Uterine smooth muscle cell (primary cell): ENCODE results near the gene TIE1. TPM values are rescaled to one million over a fixed set of nuclear protein-coding genes. Genes with fewer than 3 reads are reported as not detected.

ENCODE experiments used
- total RNA-seq: library from RNA; depleted of rRNA; stranded (reverse); fragments of >200 nt; gene quantifications from 2 replicates; pipeline ENCODE4 v1.2.3, GENCODE V29; 2014

TIE1 gene
- 67.9 and 127 TPM in 2 replicates for total RNA-seq

DNA sequence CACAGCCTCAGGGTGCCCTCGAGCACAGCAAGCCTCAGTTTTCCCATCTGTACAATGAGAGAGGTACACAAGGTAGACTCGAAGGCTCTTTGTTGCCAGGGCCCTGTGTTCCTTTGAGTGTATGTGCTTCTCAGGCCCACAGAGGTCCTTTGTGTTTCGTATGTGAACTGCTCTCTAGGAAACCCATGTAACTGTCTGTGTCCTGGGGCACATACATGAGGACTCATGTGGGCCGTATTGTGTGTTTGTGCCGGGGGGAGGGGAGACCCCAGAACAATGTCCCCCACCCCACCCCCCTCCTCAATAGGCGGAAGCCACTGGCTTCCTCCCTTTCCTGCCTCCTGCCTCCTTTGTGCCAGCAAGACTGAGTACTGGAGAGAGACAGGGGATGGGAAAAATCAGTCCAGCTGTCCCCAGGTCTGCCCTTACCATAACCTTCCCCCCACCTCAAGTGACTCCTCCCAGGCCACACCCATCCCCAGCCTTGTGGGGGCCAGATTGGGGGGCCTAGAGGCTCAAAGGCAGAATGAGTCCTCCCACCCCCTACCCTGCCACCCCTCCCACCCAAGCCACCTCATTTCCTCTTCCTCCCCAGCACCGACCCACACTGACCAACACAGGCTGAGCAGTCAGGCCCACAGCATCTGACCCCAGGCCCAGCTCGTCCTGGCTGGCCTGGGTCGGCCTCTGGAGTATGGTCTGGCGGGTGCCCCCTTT, at the start of gene TIE1:
TSS of gene TIE1 (plus strand) at position 605 of the 717 bp plus-strand sequence. CDS start at position 695, 90 bp downstream.

DNA sequence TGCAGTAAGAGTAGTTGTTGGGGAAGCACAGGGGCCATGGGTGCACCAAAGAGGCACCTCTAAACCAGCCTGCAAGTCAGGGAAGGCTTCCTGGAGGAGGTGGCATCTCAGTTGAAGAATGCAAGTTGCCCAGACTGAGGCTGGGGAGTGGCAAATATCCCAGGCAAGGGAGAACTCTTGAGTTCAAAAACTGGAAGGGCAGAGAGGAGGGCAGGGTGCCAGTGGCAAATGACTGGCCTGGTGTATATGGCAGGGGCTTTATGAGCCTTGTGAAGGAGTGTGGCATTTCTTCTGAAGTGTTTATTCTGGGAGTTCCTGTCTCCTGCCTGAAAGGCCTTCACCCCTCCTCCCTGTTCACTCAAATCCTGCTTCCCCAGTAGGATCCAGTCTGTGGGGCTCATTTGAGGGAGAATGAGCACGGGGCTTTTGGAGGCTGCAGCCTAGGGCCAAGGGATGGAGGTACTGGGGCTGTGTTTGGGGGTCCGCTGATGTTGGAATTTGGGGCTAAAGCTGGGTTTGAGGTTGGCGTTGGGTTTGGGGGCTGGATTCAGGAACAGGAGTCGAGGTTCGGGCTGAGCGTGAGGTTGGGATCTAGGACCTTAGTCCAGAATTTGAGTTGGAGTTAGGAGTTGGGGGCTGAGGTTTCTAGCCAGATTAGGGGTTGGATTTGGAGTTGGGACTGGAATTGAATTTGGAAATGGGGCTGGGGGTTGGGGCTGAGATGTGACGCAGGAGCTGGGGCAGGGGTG, 31.0 kb upstream of the TIE1 start, which contains the start of gene TMEM125:
TSS of gene TMEM125 (plus strand) at position 357 of the 749 bp plus-strand sequence. CDS start 2,740 bp downstream, outside the sequence.

DNA sequence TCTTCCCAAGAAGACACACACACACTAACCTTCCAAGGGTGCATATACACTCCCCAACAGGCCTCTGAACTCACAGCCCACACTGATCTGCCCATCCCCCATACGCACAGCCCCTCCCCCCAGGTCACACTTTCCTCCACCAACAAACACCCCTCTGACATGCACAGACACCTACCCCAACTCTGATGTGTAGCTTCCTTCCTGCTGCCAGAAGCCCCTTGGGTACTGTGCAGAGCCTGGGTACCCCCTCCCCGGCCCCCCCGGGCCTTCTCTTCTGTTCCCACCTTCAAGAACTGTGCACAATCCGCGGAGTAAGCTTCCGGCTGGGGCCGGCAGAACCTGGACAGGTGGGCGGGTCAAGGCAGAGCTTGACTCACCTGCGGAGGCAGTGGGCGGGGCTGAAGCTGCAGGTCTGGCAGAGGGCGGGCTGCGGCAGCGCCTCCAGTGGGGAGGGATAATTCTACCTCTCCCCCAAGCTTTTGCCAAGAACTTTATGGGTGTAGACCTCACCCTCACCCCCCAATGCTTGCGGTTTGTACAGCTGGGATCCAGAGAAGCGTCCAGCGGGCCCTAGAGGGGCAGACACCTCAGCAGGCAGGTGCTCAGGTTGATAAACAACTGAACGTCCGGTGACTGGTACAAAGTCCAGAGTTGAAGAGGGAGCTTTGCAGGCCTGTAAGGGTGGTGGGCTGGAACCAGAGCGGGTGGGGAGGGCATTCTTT, 15.4 kb upstream of the TIE1 start, which contains the start of gene C1orf210:
TSS of gene C1orf210 (minus strand) at position 313 of the 722 bp plus-strand sequence. CDS start 2,311 bp downstream, outside the sequence.

DNA sequence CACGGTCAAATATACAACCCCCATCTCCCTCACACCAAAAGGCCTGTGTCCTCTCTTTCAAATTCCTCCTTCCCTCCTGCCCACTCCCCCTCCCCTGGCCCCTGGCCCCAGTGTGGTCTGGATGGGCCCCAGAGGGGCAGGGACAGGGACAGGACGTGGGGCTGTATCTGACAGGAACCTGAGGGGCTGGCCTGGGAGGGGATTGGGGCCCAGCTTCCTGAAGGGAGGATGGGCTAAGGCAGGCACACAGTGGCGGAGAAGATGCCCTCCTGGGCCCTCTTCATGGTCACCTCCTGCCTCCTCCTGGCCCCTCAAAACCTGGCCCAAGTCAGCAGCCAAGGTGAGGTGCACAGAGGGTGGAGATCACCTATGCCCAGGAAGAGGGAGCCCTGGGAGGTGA, 36.8 kb downstream of the TIE1 start, which contains the start of gene MPL:
TSS of gene MPL (plus strand) at position 231 of the 400 bp plus-strand sequence. CDS start at position 262, 31 bp downstream.

DNA sequence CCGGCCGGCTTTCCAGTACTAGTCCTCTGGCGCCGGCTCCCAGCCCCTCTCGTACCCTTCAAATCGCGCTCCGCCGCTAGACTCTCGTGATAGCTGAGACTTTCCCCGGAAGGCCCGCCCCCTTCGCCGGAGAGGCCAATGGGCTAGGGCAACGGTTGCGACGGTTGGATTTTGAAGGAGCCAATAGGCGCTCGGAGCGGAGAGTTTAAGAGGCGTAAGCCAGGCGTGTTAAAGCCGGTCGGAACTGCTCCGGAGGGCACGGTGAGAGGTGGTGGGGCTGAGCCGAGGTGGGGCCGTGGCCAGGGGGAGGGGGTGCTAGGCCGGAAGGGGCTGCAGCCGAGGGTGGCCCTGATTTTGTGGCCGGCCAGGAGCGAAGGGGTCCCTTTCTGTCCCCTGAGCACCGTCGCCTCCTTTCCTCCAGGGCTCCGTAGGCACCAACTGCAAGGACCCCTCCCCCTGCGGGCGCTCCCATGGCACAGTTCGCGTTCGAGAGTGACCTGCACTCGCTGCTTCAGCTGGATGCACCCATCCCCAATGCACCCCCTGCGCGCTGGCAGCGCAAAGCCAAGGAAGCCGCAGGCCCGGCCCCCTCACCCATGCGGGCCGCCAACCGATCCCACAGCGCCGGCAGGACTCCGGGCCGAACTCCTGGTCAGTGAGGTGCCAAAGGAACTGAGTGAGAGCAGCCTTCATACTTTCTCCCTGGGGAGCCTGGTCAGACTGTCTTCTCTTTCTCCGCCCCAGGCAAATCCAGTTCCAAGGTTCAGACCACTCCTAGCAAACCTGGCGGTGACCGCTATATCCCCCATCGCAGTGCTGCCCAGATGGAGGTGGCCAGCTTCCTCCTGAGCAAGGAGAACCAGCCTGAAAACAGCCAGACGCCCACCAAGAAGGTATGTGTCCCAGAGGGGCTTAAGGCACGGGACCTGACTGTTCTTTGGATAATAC, 58.2 kb downstream of the TIE1 start, which contains the start of gene CDC20:
TSS of gene CDC20 (plus strand) at position 236 of the 948 bp plus-strand sequence. CDS start at position 471, 235 bp downstream.

DNA sequence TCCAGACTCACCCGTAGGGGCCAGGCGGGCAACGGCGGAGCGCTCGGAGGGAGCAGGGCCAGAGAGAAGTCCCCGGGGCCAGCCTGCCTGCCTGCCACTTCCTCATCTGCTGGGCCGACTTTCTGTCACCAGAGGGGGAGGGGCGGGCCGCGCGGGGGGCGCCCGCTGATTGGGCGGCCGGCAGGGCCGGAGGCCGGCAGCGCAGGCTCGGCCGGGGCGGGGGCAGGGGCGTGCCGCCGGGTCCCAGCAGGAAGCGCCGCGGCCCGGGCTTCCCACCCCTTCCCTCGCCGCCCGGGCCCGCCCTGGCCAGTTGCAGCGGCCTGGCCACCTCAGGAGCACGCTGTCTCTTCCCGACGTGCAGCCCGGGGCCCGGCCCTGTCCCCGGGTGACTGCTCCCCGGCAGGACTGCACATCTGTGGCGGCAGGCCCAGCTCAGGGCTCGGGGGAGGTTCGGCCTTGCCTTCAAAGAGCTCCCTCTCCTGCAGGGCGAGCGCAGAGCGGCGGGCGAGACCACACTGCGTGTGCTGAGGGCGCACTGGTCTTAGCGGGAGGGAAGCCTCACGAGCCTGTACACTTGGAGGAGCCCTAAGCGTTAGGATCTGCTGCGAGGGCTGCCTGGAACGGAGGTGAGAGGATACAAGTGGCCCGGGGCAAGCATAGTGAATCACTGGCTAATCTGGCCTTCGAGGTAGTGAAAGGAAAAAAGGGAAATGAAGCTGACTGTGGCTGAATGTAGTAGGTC, 67.3 kb downstream of the TIE1 start, which contains the start of gene ELOVL1:
TSS of gene ELOVL1 (minus strand) at position 108 of the 742 bp plus-strand sequence. CDS start 2,402 bp downstream, outside the sequence.

Other genes with a start within 250 kb of the TIE1 start
- 92.6 and 174 TPM in 2 replicates for gene EBNA1BP2, start 128.7 kb upstream of the TIE1 start, total RNA-seq
- gene CFAP57, start 128.7 kb upstream of the TIE1 start, total RNA-seq: 0.22 and 0.75 TPM in 2 replicates
- under 0.01 TPM in 1 of 2 replicates, not detected in the other for gene TMEM125, start 31.0 kb upstream of the TIE1 start, total RNA-seq
- 0.11 TPM in 1 of 2 replicates, not detected in the other for gene C1orf210, start 15.4 kb upstream of the TIE1 start, total RNA-seq
- not detected in 2 replicates for gene MPL, start 36.8 kb downstream of the TIE1 start, total RNA-seq
- 37.7 and 171 TPM in 2 replicates for gene CDC20, start 58.0 kb downstream of the TIE1 start, total RNA-seq
- gene ELOVL1, start 67.0 kb downstream of the TIE1 start, total RNA-seq: 49.9 and 51.4 TPM in 2 replicates
- 75.9 and 83.1 TPM in 2 replicates for gene MED8, start 88.8 kb downstream of the TIE1 start, total RNA-seq
- 33.3 and 34.7 TPM in 2 replicates for gene SZT2, start 88.9 kb downstream of the TIE1 start, total RNA-seq
- 33.6 and 46.8 TPM in 2 replicates for gene HYI, start 152.9 kb downstream of the TIE1 start, total RNA-seq
- 58.4 and 90.2 TPM in 2 replicates for gene PTPRF, start 229.9 kb downstream of the TIE1 start, total RNA-seq